HG02610 (cell line): ENCODE data around the gene HABP2.

Experiments used
- ATAC-seq: cut with Tn5 transposase; IDR thresholded peaks from one replicate; pipeline ENCODE4 v1.9.1; 2021; ENCODE audit warnings: mild to moderate bottlenecking, moderate library complexity; ENCODE audit not compliant: unreplicated experiment

Gene HABP2

GRCh38 chr10:113524539-113525490 lies 28.0 kb upstream of the HABP2 start:
- no peak for ATAC-seq

GRCh38 chr10:113525713-113526112 lies 27.1 kb upstream of the HABP2 start:
- no peak for ATAC-seq

GRCh38 chr10:113527211-113527906 lies 25.5 kb upstream of the HABP2 start:
- no peak for ATAC-seq

- ATAC-seq = no peak
These were observed 24.0 kb upstream of the HABP2 start for GRCh38 chr10:113528876-113529275.

- ATAC-seq = no peak
These were observed 23.3 kb upstream of the HABP2 start for GRCh38 chr10:113529575-113529974.

- ATAC-seq = no peak
These were observed 22.4 kb upstream of the HABP2 start for GRCh38 chr10:113530476-113530875.

GRCh38 chr10:113532724-113533123 lies 20.1 kb upstream of the HABP2 start:
- no peak for ATAC-seq

GRCh38 chr10:113533801-113534200 lies 19.1 kb upstream of the HABP2 start:
- no peak for ATAC-seq

GRCh38 chr10:113534423-113534822 lies 18.4 kb upstream of the HABP2 start:
- ATAC-seq = no peak

- ATAC-seq = no peak
These were observed 15.2 kb upstream of the HABP2 start for GRCh38 chr10:113537672-113538071.

GRCh38 chr10:113538151-113538550 lies 14.7 kb upstream of the HABP2 start:
- ATAC-seq = no peak

- no peak for ATAC-seq
These were observed 13.1 kb upstream of the HABP2 start for GRCh38 chr10:113539789-113540188.

GRCh38 chr10:113540845-113541548 lies 11.9 kb upstream of the HABP2 start:
- ATAC-seq = no peak

GRCh38 chr10:113541549-113541927 lies 11.3 kb upstream of the HABP2 start:
- ATAC-seq = no peak

GRCh38 chr10:113543107-113543955 lies 9.5 kb upstream of the HABP2 start:
- ATAC-seq = no peak

- ATAC-seq = no peak
These were observed 8.5 kb upstream of the HABP2 start for GRCh38 chr10:113544392-113544791.

GRCh38 chr10:113547426-113547825 lies 5.4 kb upstream of the HABP2 start:
- no peak for ATAC-seq

GRCh38 chr10:113549856-113550255 lies 3.0 kb upstream of the HABP2 start:
- ATAC-seq = no peak

GRCh38 chr10:113550365-113550764 lies 2.5 kb upstream of the HABP2 start:
- no peak for ATAC-seq

GRCh38 chr10:113552014-113552413 lies 839 bp upstream of the HABP2 start:
- no peak for ATAC-seq

GRCh38 chr10:113553149-113553548 lies 296 bp downstream of the HABP2 start:
- no peak for ATAC-seq
